ENCODE measurements around the gene WEE2. TPM values are rescaled to one million over a fixed set of nuclear protein-coding genes. Genes with fewer than 3 reads are reported as not detected.

WEE2 gene
- total and polyA plus RNA-seq, 2 of the 13 experiments (the other 11 are each of a cell fraction or from before 2014, with no cell fraction given) = not detected

GRCh38 chr7:141737836-141738591 is 29.9 kb downstream of the WEE2 start, which contains the start of gene SSBP1:
TSS of gene SSBP1 (plus strand) at chr7:141738358. CDS start at chr7:141739167, 809 bp downstream.
- ChIA-PET POLR2A (interaction anchor here (0.6 to 2.1 kb wide), 11 partner anchors 10 to 723 kb away, joined by 3 to 18 read pairs (median 4); partner anchors contain the start of genes AGK, DENND11, MRPS33 and WEE2), CTCF (ENCODE audit: low intra/inter-chr PET ratio, low total read pairs) (interaction anchor here (2.5 kb wide), 1 partner anchor 83 kb away, joined by 16 read pairs; no protein-coding TSS in a partner anchor)
- Histone ChIP-seq H3K9ac (ENCODE audit: insufficient read depth, low read depth, low read length) (peak within 1 kb of the TSS; percentile 82), H3K4me3 (replicated peaks in 1 of 3; ENCODE audit: insufficient read depth in 1 of 3, low read depth in 2 of 3, low read length in 3 of 3) (peak within 1 kb of the TSS; percentile 84 to 93 (median 85)), H3K4me2 (ENCODE audit: low read depth, low read length) (peak within 1 kb of the TSS; percentile 85), H3K9me3 (ENCODE audit: low read length) (no peaks in the 10 kb centered on the region), H3K79me2 (ENCODE audit: insufficient read depth, low read length) (peaks cover 32% of the 10 kb centered on the region), H3K27me3 (ENCODE audit: control insufficient read depth in 1 of 2, insufficient read depth in 2 of 2, low read length in 2 of 2) (no peaks in the 10 kb centered on the region; a peak in 1 of 5 replicates), H3K36me3 (replicated peaks in 1 of 2; ENCODE audit: control insufficient read depth in 1 of 2, insufficient read depth in 2 of 2, low read length in 2 of 2) (peaks cover 6 to 25% of the 10 kb centered on the region in 2 experiments), H4K20me1 (ENCODE audit: insufficient read depth, low read length) (no peaks in the 10 kb centered on the region), H3K4me1 (ENCODE audit: insufficient read depth, low read length) (peaks cover 29% of the 10 kb centered on the region), H3K27ac (ENCODE audit: extremely low read length, insufficient read depth, low read length) (peak within 1 kb of the TSS; percentile 81), H2AFZ (ENCODE audit: low read length) (peak within 1 kb of the TSS; percentile 95)
- in situ Hi-C loops (cut with HindIII; ENCODE audit: extremely low pct_ligation_motif_present, low pct_unique_long_range_greater_than_20kb) = loop anchor here (10.0 kb wide), 1 partner anchor 83 kb away; no protein-coding TSS in a partner anchor
- ATAC-seq (peak; percentile 95), FAIRE-seq (peak; percentile 93), DNase-seq (ENCODE audit: low spot score) (peak; percentile 94)
- WGBS (ENCODE audit: low lambda C conversion rate) = under 1% methylated on average over 42 of the region's 46 CpGs
- BruUV-seq (replicated peaks) = no TSS peak
- intact Hi-C loops (cut with micrococcal nuclease; ENCODE audit: unreplicated experiment) = loop anchor here (1.0 to 2.0 kb wide), 3 partner anchors 41 to 187 kb away; partner anchors contain the start of gene AGK
- TF ChIP-seq ZNF747 (CRISPR knock-in tag; IDR thresholded peaks at IDR 0.05; ENCODE audit: borderline replicate concordance) (peak; percentile 86; the same call in 1 of the 2 replicates), ELF3 (CRISPR knock-in tag; IDR thresholded peaks at IDR 0.05) (peak; percentile 96), MLLT10 (CRISPR knock-in tag; IDR thresholded peaks at IDR 0.05) (no peak), DNMT3B (CRISPR knock-in tag; conservative IDR thresholded peaks at IDR 0.05) (peak; percentile 34; the same call in 1 of the 2 replicates), MYPOP (CRISPR knock-in tag; IDR thresholded peaks at IDR 0.05) (peak; percentile 96), ZNF788 (CRISPR knock-in tag; IDR thresholded peaks at IDR 0.05; ENCODE audit: borderline replicate concordance) (peak; percentile 95), ATM (IDR thresholded peaks at IDR 0.05; ENCODE audit: borderline replicate concordance) (no peak), ZNF674 (CRISPR knock-in tag; IDR thresholded peaks at IDR 0.05; ENCODE audit: low read depth) (no peak), NR2C2 (CRISPR knock-in tag; IDR thresholded peaks at IDR 0.05; ENCODE audit: borderline replicate concordance) (peak; percentile 99), ZNF484 (CRISPR knock-in tag; IDR thresholded peaks at IDR 0.05; ENCODE audit: borderline replicate concordance, low read depth) (no peak), NFYC (CRISPR knock-in tag; IDR thresholded peaks at IDR 0.05) (peak; percentile 36; the same call in 1 of the 2 replicates), ZKSCAN8 (CRISPR knock-in tag; IDR thresholded peaks at IDR 0.05; ENCODE audit: borderline replicate concordance) (peak; percentile 86; the same call in 1 of the 2 replicates), ZNF570 (CRISPR knock-in tag; IDR thresholded peaks at IDR 0.05; ENCODE audit: borderline replicate concordance) (no peak), HOXA5 (CRISPR knock-in tag; IDR thresholded peaks at IDR 0.05) (peak; percentile 90), GPN1 (CRISPR knock-in tag; IDR thresholded peaks at IDR 0.05; ENCODE audit: borderline replicate concordance) (no peak), EED (CRISPR knock-in tag; IDR thresholded peaks at IDR 0.05) (no peak), CEBPG (CRISPR knock-in tag; IDR thresholded peaks at IDR 0.05) (peak; percentile 66), KAT8 (CRISPR knock-in tag; IDR thresholded peaks at IDR 0.05) (peak; percentile 100), SNRNP70 (IDR thresholded peaks at IDR 0.05; ENCODE audit: low read depth, low read length) (no peak), TEAD2 (CRISPR knock-in tag; IDR thresholded peaks at IDR 0.05) (no peak)
- TF ChIP-seq, protein P1, sequence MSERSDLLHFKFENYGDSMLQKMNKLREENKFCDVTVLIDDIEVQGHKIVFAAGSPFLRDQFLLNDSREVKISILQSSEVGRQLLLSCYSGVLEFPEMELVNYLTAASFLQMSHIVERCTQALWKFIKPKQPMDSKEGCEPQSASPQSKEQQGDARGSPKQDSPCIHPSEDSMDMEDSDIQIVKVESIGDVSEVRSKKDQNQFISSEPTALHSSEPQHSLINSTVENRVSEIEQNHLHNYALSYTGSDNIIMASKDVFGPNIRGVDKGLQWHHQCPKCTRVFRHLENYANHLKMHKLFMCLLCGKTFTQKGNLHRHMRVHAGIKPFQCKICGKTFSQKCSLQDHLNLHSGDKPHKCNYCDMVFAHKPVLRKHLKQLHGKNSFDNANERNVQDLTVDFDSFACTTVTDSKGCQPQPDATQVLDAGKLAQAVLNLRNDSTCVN (CRISPR knock-in tag; IDR thresholded peaks at IDR 0.05; ENCODE audit: borderline replicate concordance) = peak; percentile 45; the same call in 1 of the 2 replicates
- TF ChIP-seq, protein P2, sequence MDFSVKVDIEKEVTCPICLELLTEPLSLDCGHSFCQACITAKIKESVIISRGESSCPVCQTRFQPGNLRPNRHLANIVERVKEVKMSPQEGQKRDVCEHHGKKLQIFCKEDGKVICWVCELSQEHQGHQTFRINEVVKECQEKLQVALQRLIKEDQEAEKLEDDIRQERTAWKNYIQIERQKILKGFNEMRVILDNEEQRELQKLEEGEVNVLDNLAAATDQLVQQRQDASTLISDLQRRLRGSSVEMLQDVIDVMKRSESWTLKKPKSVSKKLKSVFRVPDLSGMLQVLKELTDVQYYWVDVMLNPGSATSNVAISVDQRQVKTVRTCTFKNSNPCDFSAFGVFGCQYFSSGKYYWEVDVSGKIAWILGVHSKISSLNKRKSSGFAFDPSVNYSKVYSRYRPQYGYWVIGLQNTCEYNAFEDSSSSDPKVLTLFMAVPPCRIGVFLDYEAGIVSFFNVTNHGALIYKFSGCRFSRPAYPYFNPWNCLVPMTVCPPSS (IDR thresholded peaks at IDR 0.05) = no peak
